Skeletal muscle tissue (tissue), 5 donors: Measurements from ENCODE around the gene NLGN3. TPM values are rescaled to one million over a fixed set of nuclear protein-coding genes. Genes with fewer than 3 reads are reported as not detected.

Source experiments
- H3K27ac ChIP-seq: one replicate; pipeline ENCODE4 v1.7.0; 2013; ENCODE audit warnings: mild to moderate bottlenecking, low read depth, low read length, inconsistent platforms
- H3K27me3 ChIP-seq, 3 donors: one replicate each; pipeline ENCODE4 v1.7.0; 2013; ENCODE audit warnings: low read length in 3 of 3; ENCODE audit not compliant: control insufficient read depth in 3 of 3, insufficient read depth in 3 of 3
- H3K36me3 ChIP-seq, 3 donors: one replicate each; pipeline ENCODE4 v1.7.0; 2013; ENCODE audit warnings: low read length in 3 of 3; ENCODE audit not compliant: control insufficient read depth in 3 of 3, insufficient read depth in 3 of 3
- H3K4me1 ChIP-seq, 3 donors: one replicate each; pipeline ENCODE4 v1.7.0; 2013; ENCODE audit warnings: low read length in 3 of 3, mild to moderate bottlenecking in 3 of 3; ENCODE audit not compliant: control insufficient read depth in 3 of 3, insufficient read depth in 3 of 3
- H3K4me3 ChIP-seq, 3 donors: one replicate each; pipeline ENCODE4 v1.7.0; 2013; ENCODE audit warnings: low read length in 3 of 3
- H3K9ac ChIP-seq, 3 donors: one replicate each; pipeline ENCODE4 v1.7.0; 2013; ENCODE audit warnings: low read length in 3 of 3, mild to moderate bottlenecking in 3 of 3, moderate library complexity in 2 of 3, low read depth in 1 of 3
- H3K9me3 ChIP-seq, 3 donors: one replicate each; pipeline ENCODE4 v1.7.0; 2013; ENCODE audit warnings: low read length in 3 of 3; ENCODE audit not compliant: control insufficient read depth in 3 of 3
- small RNA-seq: library from RNA; depleted of rRNA; stranded (forward); fragments of <200 nt; gene quantifications from one replicate; pipeline ENCODE3, GENCODE V24; 2014
- total RNA-seq: library from RNA; depleted of rRNA; stranded (reverse); fragments of >200 nt; gene quantifications from one replicate; pipeline ENCODE4 v1.2.3, GENCODE V29; 2014
- donor health status: Osteomylitis.

The NLGN3 gene
- total RNA-seq, 1 donor from 2014 or later: 1.0 TPM

- Histone ChIP-seq H3K4me1 (no peaks in the 10 kb centered on the region), H3K27ac (no peak overlapping the region), H3K9ac (no peak overlapping the region), H3K9me3 (no peaks in the 10 kb centered on the region), H3K36me3 (no peaks in the 10 kb centered on the region), H3K27me3 (peaks cover 0 to 5% (median 3%) of the 10 kb centered on the region in 3 donors), H3K4me3 (no peak overlapping the region)
Measured at GRCh38 chrX:71217298-71217697, 72.7 kb downstream of the NLGN3 start.

Small RNA genes within 50 kb of the gene (small RNA-seq; reads per million reads assigned to genes)
- not detected for gene CXorf65

Other genes starting within 250 kb of the NLGN3 start
- not detected for gene TEX11, start 236.1 kb upstream of the NLGN3 start, total RNA-seq
- 0.52 TPM for gene SLC7A3, start 213.7 kb upstream of the NLGN3 start, total RNA-seq
- 37.6 TPM for gene SNX12, start 76.5 kb upstream of the NLGN3 start, total RNA-seq
- 30.3 TPM for gene FOXO4, start 49.0 kb upstream of the NLGN3 start, total RNA-seq
- not detected for gene CXorf65, start 38.1 kb upstream of the NLGN3 start, total RNA-seq
- gene IL2RG, start 33.3 kb upstream of the NLGN3 start, total RNA-seq: 1.0 TPM
- 37.6 TPM for gene MED12, start 26.2 kb upstream of the NLGN3 start, total RNA-seq
- not detected for gene GJB1, start 78.4 kb downstream of the NLGN3 start, total RNA-seq
- 9.4 TPM for gene ZMYM3, start 109.3 kb downstream of the NLGN3 start, total RNA-seq
- gene NONO, start 138.8 kb downstream of the NLGN3 start, total RNA-seq: 297 TPM
- gene ITGB1BP2, start 156.9 kb downstream of the NLGN3 start, total RNA-seq: 120 TPM
- 59.0 TPM for gene TAF1, start 221.5 kb downstream of the NLGN3 start, total RNA-seq